ENCODE results near the gene LZIC.

DNA sequence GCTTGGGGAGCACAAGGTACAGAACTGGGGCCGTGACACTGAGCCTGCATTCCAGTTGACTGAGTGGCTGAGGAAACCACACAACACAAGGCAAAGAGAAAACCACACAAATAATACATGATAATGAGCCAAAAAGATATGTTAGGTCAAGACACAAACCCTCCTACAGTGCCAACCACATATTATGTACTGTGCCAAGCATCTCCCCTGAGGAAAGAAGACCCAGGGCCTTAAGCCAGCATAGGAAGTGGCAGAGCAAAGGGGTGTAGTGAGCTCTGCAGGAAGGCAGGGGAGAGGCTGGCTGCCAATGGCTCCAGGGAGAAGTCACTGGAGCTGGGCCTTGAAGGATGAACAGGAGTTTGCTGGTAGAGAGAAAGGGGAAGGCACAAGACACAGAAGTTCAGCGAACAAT, 61.3 kb downstream of the LZIC start:
- TF ChIP-seq TAF1 (IDR thresholded peaks at IDR 0.05; ENCODE audit: low read depth, low read length) (no peak), CEBPB (IDR thresholded peaks at IDR 0.05; ENCODE audit: low read depth, low read length) (no peak), BACH1 (IDR thresholded peaks at IDR 0.05; ENCODE audit: low read length) (no peak), JUN (IDR thresholded peaks at IDR 0.05; ENCODE audit: low read depth, low read length) (no peak), NRF1 (IDR thresholded peaks at IDR 0.05; ENCODE audit: low read depth, low read length) (no peak), CHD1 (IDR thresholded peaks at IDR 0.05; ENCODE audit: low read depth, low read length) (no peak), POLR2A (IDR thresholded peaks at IDR 0.05; ENCODE audit: control extremely low read depth in 1 of 2, low read depth in 2 of 2, low read length in 2 of 2) (no peak), JUND (IDR thresholded peaks at IDR 0.05; ENCODE audit: low read length) (no peak), RXRA (IDR thresholded peaks at IDR 0.05; ENCODE audit: insufficient read depth, low read depth, low read length) (no peak), HDAC2 (IDR thresholded peaks at IDR 0.05; ENCODE audit: borderline replicate concordance in 1 of 2, low read depth in 2 of 2, low read length in 2 of 2) (no peak), BCL11A (IDR thresholded peaks at IDR 0.05; ENCODE audit: low read depth in 2 of 2, low read length in 2 of 2) (no peak)
- TF ChIP-seq, protein P1, sequence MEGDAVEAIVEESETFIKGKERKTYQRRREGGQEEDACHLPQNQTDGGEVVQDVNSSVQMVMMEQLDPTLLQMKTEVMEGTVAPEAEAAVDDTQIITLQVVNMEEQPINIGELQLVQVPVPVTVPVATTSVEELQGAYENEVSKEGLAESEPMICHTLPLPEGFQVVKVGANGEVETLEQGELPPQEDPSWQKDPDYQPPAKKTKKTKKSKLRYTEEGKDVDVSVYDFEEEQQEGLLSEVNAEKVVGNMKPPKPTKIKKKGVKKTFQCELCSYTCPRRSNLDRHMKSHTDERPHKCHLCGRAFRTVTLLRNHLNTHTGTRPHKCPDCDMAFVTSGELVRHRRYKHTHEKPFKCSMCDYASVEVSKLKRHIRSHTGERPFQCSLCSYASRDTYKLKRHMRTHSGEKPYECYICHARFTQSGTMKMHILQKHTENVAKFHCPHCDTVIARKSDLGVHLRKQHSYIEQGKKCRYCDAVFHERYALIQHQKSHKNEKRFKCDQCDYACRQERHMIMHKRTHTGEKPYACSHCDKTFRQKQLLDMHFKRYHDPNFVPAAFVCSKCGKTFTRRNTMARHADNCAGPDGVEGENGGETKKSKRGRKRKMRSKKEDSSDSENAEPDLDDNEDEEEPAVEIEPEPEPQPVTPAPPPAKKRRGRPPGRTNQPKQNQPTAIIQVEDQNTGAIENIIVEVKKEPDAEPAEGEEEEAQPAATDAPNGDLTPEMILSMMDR (IDR thresholded peaks at IDR 0.05; ENCODE audit: control extremely low read depth in 1 of 3, insufficient read depth in 1 of 3, low read depth in 1 of 3, low read length in 3 of 3) = no peak
- TF ChIP-seq, protein P2, sequence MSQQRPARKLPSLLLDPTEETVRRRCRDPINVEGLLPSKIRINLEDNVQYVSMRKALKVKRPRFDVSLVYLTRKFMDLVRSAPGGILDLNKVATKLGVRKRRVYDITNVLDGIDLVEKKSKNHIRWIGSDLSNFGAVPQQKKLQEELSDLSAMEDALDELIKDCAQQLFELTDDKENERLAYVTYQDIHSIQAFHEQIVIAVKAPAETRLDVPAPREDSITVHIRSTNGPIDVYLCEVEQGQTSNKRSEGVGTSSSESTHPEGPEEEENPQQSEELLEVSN (IDR thresholded peaks at IDR 0.05) = no peak
- TF ChIP-seq, protein P3, sequence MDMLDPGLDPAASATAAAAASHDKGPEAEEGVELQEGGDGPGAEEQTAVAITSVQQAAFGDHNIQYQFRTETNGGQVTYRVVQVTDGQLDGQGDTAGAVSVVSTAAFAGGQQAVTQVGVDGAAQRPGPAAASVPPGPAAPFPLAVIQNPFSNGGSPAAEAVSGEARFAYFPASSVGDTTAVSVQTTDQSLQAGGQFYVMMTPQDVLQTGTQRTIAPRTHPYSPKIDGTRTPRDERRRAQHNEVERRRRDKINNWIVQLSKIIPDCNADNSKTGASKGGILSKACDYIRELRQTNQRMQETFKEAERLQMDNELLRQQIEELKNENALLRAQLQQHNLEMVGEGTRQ (IDR thresholded peaks at IDR 0.05; ENCODE audit: low read length) = no peak
